ENCODE data around the gene CACNA1C.

Gene CACNA1C

DNA sequence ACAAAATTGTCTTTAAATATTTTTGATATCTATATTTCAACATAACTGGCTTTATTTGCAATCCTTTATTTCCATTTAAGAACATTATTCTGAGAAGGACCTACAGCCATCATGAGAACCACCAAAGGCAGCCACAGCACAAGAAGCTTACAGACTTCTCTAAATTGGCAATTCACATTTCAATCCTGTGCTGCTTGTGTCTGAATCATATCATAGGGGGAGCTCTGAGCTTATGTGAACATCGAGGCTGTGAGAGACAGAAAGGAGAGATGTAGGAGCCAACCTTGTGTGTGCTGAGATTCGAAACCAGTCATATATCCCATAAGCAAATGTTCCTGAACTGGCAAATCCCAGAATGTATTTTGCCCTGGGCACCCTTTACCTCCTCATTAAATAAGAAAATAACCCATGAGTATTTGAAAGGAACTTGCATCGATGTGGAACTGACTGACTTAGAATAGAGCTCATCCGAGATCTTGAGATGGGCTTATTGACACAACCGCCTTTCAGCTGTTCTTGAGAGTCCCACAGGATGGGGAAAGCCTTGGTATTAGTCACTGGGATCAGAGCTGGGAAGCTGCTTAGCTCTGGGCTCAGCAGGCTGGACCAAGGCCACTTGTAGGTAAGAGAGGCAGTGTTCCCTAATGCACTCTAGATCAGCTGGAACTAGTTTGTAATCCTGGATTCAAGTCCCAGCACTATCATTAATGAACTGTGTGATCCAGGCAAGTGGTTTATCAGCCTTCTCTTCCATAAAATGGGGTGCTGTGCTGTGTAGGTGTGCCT is 329.8 kb downstream of the CACNA1C start:
- Histone ChIP-seq H3K27me3 (ENCODE audit: insufficient read depth, low read depth, severe bottlenecking) (no peaks in the 10 kb centered on the region), H3K4me3 (ENCODE audit: low read depth, low read length) (no peak overlapping the region), H3K36me3 (no peaks in the 10 kb centered on the region), H3K27ac (peak overlapping the region; percentile 57), H3K9me3 (ENCODE audit: severe bottlenecking) (no peaks in the 10 kb centered on the region)
- TF ChIP-seq CTCF (IDR thresholded peaks at IDR 0.05; ENCODE audit: low read depth, low read length) = peak; percentile 30; the same call in 1 of the 2 replicates
- DNase-seq = peak; percentile 90

DNA sequence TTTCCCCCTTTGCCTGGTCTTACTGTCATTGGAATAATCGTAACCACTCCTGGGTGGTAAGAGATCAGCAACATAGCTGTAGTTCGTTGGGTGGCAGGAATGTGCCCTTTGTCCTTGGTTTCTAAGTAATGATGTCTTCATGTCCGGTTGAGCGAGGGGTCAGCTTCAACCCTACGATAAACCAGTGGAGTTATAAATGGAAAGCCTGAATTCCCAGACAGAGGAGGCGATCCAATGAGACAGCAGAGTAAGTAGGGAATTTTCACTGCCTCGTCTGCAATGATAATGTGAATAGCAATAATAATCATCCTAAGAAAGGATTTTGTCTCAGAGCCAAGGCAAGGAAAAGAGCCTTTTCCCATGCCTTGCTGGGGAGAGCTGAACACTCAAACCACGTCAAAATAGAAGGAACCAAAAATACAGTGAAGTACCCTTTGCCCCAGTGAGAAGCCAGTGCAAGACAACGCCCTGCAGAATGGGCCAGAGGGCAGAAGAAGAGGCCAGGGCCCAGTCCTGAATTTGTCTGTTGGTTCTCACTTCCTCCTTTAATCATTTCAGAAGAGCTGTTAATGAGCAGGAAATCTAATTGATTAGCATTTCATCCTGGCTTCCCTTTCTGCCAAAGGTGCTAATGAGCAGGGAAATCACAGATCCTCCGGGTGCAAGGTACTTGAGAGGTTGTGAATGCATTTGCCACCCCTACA is 330.7 kb downstream of the CACNA1C start:
- DNase-seq = no peak
- peak overlapping the region; percentile 48 for H3K27ac ChIP-seq
- no peaks in the 10 kb centered on the region for H3K9me3 ChIP-seq (ENCODE audit: severe bottlenecking)
- no peaks in the 10 kb centered on the region for H3K36me3 ChIP-seq
- no peak overlapping the region for H3K4me3 ChIP-seq (ENCODE audit: low read depth, low read length)
- no peaks in the 10 kb centered on the region for H3K27me3 ChIP-seq (ENCODE audit: insufficient read depth, low read depth, severe bottlenecking)
- no peak for TF ChIP-seq CTCF (IDR thresholded peaks at IDR 0.05; ENCODE audit: low read depth, low read length)

GRCh38 chr12:2384029-2384386 is 331.2 kb downstream of the CACNA1C start:
- Histone ChIP-seq H3K27me3 (ENCODE audit: insufficient read depth, low read depth, severe bottlenecking) (no peaks in the 10 kb centered on the region), H3K36me3 (no peaks in the 10 kb centered on the region), H3K9me3 (ENCODE audit: severe bottlenecking) (no peaks in the 10 kb centered on the region), H3K4me3 (ENCODE audit: low read depth, low read length) (no peak overlapping the region), H3K27ac (peak overlapping the region; percentile 23)
- DNase-seq = no peak
- TF ChIP-seq CTCF (IDR thresholded peaks at IDR 0.05; ENCODE audit: low read depth, low read length) = no peak

DNA sequence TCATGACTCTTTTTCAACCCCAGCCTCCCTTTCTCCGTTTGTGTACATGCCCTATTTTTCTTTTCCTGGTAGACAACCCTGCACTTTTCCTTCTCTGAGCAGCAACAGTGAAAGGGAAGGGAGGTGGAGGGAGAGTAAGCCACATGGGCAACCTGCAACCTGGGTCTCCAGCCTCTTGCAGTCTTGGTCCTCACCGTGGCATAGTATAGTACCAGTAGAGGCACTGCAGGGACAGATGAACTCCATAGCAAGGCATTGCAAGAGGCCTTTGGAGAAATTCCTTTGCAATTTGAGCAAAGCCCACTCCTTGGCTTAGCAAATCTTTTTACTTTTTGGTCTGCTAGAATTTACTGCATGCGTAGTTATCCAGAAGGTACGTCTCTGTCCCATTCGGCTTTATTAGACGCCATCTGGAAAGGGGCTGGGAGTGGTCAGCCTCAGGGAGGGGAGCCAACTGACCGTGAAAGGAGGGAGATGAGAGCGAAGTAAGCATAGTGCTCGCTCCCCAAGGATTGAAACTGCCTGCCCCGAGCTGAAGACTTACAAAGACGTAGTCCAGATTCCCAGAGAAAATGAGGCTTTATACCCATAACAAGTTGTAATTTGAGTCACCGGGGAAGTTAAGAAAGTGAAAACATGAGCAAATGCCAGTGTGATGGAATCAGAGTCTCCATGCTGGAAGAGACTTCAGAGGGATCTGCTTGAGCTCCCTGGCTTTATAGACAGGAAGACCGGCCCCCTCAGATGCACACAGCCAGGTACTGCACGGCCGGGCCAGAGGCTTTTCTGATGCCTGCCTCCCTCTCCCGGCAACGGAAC is 332.0 kb downstream of the CACNA1C start:
- peak; percentile 31; the same call in 1 of the 2 replicates for TF ChIP-seq CTCF (IDR thresholded peaks at IDR 0.05; ENCODE audit: low read depth, low read length)

GRCh38 chr12:2385529-2385928 is 332.7 kb downstream of the CACNA1C start:
- H3K27me3 ChIP-seq (ENCODE audit: insufficient read depth, low read depth, severe bottlenecking) = no peaks in the 10 kb centered on the region
- no peak for DNase-seq
- H3K27ac ChIP-seq = no peak overlapping the region
- H3K36me3 ChIP-seq = no peaks in the 10 kb centered on the region
- no peak for TF ChIP-seq CTCF (IDR thresholded peaks at IDR 0.05; ENCODE audit: low read depth, low read length)
- no peak overlapping the region for H3K4me3 ChIP-seq (ENCODE audit: low read depth, low read length)
- no peaks in the 10 kb centered on the region for H3K9me3 ChIP-seq (ENCODE audit: severe bottlenecking)

More for the DNA sequence above, 332.0 kb downstream of the CACNA1C start:
- Histone ChIP-seq H3K27me3 (ENCODE audit: insufficient read depth, low read depth, severe bottlenecking) (no peaks in the 10 kb centered on the region), H3K36me3 (no peaks in the 10 kb centered on the region), H3K9me3 (ENCODE audit: severe bottlenecking) (no peaks in the 10 kb centered on the region), H3K4me3 (ENCODE audit: low read depth, low read length) (no peak overlapping the region), H3K27ac (peak overlapping the region; percentile 23)
- peak; percentile 43 for DNase-seq
